Adrenal gland (tissue), 12 donors: ENCODE measurements around the gene OSBP2. TPM values are rescaled to one million over a fixed set of nuclear protein-coding genes. Genes with fewer than 3 reads are reported as not detected.
A peak's percentile ranks its signal among the peaks of the same experiment; 100 is the strongest.

Experiments used
- DNase-seq, 7 donors: peaks; one replicate each; pipeline ENCODE4 v3.0.0-alpha.2; 2019 to 2020
- H3K27ac ChIP-seq, 5 donors: fragments of 200-600 bp; sonication (generic) in 4 of 5; 1 replicate in 3 of 5; 2 replicates in 2 of 5; pipeline versions ENCODE4 v1.5.1 to v1.8.0; 2016 to 2020; ENCODE audit warnings: mild to moderate bottlenecking in 1 of 5
- H3K27me3 ChIP-seq: fragments of 200-600 bp; 2 replicates; pipeline ENCODE4 v1.8.0; 2021
- H3K36me3 ChIP-seq, 2 donors: fragments of 200-600 bp; replicated peaks in 1 of 2; 1 replicate in 1 of 2; 2 replicates in 1 of 2; pipeline versions ENCODE4 v1.5.1 to v1.8.0; 2018 to 2022
- H3K4me1 ChIP-seq, 2 donors: fragments of 200-600 bp; replicated peaks in 1 of 2; 1 replicate in 1 of 2; 2 replicates in 1 of 2; pipeline versions ENCODE4 v1.5.1 to v1.8.0; 2018 to 2021
- H3K4me3 ChIP-seq, 4 donors: fragments of 200-600 bp; sonication (generic) in 3 of 4; one replicate each; pipeline ENCODE4 v1.5.1; 2016 to 2018
- H3K9me3 ChIP-seq, 3 donors: fragments of 200-600 bp; sonication (generic) in 1 of 3; replicated peaks in 1 of 3; 1 replicate in 2 of 3; 2 replicates in 1 of 3; pipeline versions ENCODE4 v1.5.1 to v1.8.0; 2016 to 2021
- POLR2A ChIP-seq, 2 donors: fragments of 450-650 bp; IDR thresholded peaks; one replicate each; pipeline ENCODE4 v1.6.1; 2017; ENCODE audit warnings: antibody characterized with exemption in 2 of 2, mild to moderate bottlenecking in 2 of 2, moderate library complexity in 1 of 2
- WGBS, 4 donors: extraction: QIAGEN DNeasy Blood & Tissue Kit in 2 of 4; methylation state at CpG; one replicate each; pipeline versions ENCODE4 v1.1.5 to v1.1.7; 2013 to 2017; 5-methylcytosine and 5-hydroxymethylcytosine counted together
- intact Hi-C, 2 donors: fragments of 100-400 bp; cut with DNase I; formaldehyde crosslinking; loops; one replicate each; pipeline versions ENCODE4 v1.14.1 to v1.15.0; 2022 to 2023
- polyA plus RNA-seq, 3 donors: library from polyadenylated mRNA; stranded (reverse); fragments of 200-250 nt in 2 of 3; fragments of 350-450 nt in 1 of 3; fragmentation: Illumina TruSeq in 1 of 3; extraction: RNeasy Lipid Tissue Mini Kit (QIAGEN cat#74804) in 1 of 3; gene quantifications; one replicate each; pipeline ENCODE4 v1.2.3, GENCODE V29; 2013 to 2014
- total RNA-seq, 9 donors: library from RNA; depleted of rRNA in 4 of 9; stranded (reverse); fragments of >200 nt in 4 of 9; fragments of 120-200 nt in 1 of 9; fragmentation: NEBNext Ultra II Directional in 1 of 9; extraction: Animal tissue kit (Norgen Biotek cat#: 25700) in 1 of 9; gene quantifications; one replicate each; pipeline versions ENCODE4 v1.1.0 to v1.2.4, GENCODE V29; 2013 to 2023
- TF ChIP-seq, protein P1 (sequence below), 6 experiments: fragments of 450-650 bp in 4 of 6; fragments of 200-600 bp in 2 of 6; sonication (generic) in 1 of 6; IDR thresholded peaks; 1 replicate in 5 of 6; 2 replicates in 1 of 6; pipeline versions ENCODE4 v1.5.1 to v1.8.0; 2016 to 2021; ENCODE audit warnings: antibody characterized with exemption in 6 of 6, mild to moderate bottlenecking in 2 of 6, moderate library complexity in 1 of 6
- donor health status: healthy with polysubstance abuse.
- donor health status: Bipolar disorder and iron deficiency.
- donor health status: DM: yes; HTN: yes; CAD: no.
- donor health status: DM: no; HTN: no; CAD: no.
- donor health status: DM: no; HTN: no; CAD: no.
- donor health status: DM: yes; HTN: yes; CAD: no.

OSBP2 gene
- total and polyA plus RNA-seq, 12 donors, result 7.3 to 35.6 (median 19.7) TPM

DNA sequence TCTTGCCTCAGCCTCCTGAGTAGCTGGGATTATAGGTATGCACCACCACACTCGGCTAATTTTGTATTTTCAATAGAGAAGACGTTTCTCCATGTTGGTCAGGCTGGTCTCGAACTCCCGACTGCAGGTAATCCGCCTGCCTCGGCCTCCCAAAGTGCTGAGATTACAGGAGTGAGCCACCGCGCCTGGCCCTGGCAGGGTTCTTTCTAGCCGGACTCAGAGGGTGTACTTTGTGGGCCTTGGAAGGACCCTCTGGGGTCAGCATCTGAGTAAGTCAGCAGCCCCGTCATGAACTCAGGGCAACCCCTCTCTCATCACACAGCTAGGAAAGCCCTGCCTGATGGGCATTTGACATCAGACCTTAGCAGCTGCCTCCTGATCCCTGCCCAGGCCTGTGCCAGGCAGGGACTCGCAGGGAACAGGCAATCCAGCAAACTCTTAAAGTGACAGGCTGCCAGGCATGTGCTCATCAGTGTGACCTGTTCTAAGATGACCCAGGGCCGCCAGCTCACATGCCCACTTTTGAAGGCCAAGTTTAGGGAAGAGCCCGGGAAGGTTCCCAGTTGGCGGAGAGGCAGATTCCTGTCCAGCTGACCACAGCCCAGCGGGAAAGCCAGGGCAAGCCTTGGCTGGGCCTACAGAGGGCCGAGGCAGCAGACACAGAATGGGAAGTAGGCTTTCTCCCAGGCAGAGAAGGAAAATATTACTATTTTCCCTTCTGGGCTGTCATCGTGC, 181.0 kb downstream of the OSBP2 start:
- WGBS, 4 donors, result 51 to 69% (median 64%) methylated on average over 2 to 17 of the region's 17 CpGs
- no peaks in the 10 kb centered on the region for H3K27me3 ChIP-seq
- peak overlapping the region in 3 of 5 donors; percentile 55 to 76 (median 68) for H3K27ac ChIP-seq
- H3K36me3 ChIP-seq, result no peaks in the 10 kb centered on the region
- peak in 1 of 2 donors; percentile 44 for TF ChIP-seq POLR2A (IDR thresholded peaks at IDR 0.05)
- TF ChIP-seq, protein P1, sequence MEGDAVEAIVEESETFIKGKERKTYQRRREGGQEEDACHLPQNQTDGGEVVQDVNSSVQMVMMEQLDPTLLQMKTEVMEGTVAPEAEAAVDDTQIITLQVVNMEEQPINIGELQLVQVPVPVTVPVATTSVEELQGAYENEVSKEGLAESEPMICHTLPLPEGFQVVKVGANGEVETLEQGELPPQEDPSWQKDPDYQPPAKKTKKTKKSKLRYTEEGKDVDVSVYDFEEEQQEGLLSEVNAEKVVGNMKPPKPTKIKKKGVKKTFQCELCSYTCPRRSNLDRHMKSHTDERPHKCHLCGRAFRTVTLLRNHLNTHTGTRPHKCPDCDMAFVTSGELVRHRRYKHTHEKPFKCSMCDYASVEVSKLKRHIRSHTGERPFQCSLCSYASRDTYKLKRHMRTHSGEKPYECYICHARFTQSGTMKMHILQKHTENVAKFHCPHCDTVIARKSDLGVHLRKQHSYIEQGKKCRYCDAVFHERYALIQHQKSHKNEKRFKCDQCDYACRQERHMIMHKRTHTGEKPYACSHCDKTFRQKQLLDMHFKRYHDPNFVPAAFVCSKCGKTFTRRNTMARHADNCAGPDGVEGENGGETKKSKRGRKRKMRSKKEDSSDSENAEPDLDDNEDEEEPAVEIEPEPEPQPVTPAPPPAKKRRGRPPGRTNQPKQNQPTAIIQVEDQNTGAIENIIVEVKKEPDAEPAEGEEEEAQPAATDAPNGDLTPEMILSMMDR (IDR thresholded peaks at IDR 0.05), result no peak
- peak; percentile 75 to 97 (median 89) for DNase-seq
- no peak overlapping the region for H3K4me3 ChIP-seq
- no peaks in the 10 kb centered on the region for H3K9me3 ChIP-seq
- peaks cover 8 to 33% of the 10 kb centered on the region in 2 donors for H3K4me1 ChIP-seq
- intact Hi-C loops, result no loop called here

DNA sequence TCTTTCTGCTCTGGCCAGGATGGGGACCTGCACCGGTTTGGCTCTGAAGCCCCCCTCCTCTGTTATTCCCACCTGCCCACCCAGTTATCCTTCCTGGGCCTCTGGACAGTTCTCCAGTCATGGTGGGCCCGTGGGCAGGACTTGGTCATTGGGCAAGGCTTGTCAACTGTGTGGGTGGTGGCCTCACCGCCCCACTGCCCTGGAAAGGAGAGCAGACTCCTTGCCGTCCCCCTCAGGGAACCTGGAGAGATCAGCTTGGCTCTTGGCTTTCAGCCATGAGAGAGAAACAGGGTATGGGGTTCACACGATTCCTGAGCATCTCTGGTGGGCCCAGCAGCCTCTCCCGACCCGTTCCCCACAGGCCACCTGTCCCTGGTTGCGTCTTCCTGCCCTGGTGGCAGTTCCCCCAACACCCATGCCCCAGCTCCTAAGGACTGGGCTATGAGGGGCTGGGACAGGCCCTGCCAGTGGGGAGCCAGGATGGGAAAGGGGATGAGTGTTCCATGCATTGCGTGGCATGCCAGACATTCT, 181.6 kb downstream of the OSBP2 start:
- H3K27ac ChIP-seq, result peak overlapping the region in 3 of 5 donors; percentile 55 to 76 (median 68)
- intact Hi-C loops, result no loop called here
- no peaks in the 10 kb centered on the region for H3K9me3 ChIP-seq
- H3K36me3 ChIP-seq, result no peaks in the 10 kb centered on the region
- H3K4me1 ChIP-seq, result peaks cover 10 to 36% of the 10 kb centered on the region in 2 donors
- H3K4me3 ChIP-seq, result no peak overlapping the region
- H3K27me3 ChIP-seq, result no peaks in the 10 kb centered on the region
- peak in 1 of 7 donors; percentile 17 for DNase-seq
- 81 to 96% (median 93%) methylated on average over 6 to 9 of the region's 9 CpGs for WGBS, 4 donors
- TF ChIP-seq POLR2A (IDR thresholded peaks at IDR 0.05), result no peak
- TF ChIP-seq, protein P1 (IDR thresholded peaks at IDR 0.05), result no peak

DNA sequence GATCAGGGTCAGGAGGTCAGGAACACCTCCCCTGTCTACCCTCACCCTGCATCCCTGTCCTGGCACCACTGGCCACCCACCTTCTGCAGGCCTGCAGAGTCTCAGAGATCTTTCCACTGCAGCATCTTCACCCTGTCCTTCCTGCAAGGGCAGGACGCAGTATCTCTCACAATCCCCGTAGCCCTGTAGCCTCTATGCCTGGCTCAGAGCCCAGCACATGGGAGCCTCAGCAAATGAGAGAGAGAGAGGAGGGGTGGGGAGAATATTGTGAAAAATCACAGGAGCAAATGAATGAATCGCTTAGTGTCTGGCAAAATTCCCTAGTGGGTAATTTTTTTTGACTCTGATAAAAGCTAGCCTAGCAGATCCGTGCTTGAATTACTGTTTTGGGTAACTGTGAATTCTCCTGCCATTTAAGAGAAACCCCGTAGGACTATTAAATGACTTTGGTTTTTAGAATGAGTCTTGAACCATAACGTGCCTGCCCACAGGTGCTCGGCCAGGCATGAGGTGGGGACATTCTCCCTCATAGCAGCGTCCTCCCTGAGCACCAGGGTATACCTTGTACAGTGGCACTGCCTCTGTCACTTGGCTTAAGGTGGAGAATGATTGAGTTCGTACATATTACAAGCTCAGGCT, 182.4 kb downstream of the OSBP2 start:
- intact Hi-C loops, result no loop called here
- Histone ChIP-seq H3K9me3 (no peaks in the 10 kb centered on the region), H3K36me3 (no peaks in the 10 kb centered on the region), H3K4me1 (peaks cover 18 to 44% of the 10 kb centered on the region in 2 donors), H3K27ac (peak overlapping the region in 3 of 5 donors; percentile 21 to 76 (median 55)), H3K4me3 (no peak overlapping the region), H3K27me3 (no peaks in the 10 kb centered on the region)
- peak in 1 of 2 donors; percentile 24 for TF ChIP-seq POLR2A (IDR thresholded peaks at IDR 0.05)
- TF ChIP-seq, protein P1 (IDR thresholded peaks at IDR 0.05), result no peak
- 36 to 44% (median 41%) methylated on average over 8 to 9 of the region's 9 CpGs for WGBS, 4 donors
- DNase-seq, result peak; percentile 59 to 90 (median 87)
